ENCODE results near the gene IQCC.

DNA sequence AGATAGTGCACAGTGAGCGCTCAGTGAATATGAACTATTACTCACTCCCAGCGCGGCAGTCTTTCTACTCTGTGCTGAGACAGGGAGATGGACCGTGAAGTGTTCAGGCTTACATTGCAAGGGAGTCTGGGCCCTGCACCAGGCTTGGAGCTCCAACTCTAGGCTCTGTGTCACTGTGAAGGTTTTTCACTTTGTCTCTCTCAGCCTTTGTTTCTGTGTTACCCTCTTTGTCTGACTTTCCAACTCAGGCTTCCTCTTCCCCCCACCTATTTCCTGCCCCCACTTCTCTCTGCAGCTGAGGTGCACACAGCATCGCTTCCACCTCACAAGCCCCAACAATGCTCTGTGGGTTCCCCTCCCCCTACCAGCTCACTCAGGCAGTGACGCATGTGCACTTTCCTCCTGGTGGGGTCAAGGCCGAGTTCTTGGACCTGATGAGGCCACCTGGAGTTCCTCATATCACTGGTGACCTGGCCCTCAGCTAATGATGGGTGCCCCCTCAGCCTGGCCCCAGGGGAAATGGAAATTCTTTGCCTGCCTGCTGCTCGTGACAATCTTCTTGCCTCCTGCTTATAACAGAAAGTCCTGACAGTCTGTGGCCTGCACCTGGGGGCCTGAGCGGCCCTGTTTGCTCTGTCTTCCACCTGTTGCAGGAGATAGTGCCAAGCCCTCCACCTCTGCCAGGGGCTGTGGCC, 44.5 kb downstream of the IQCC start:
- no peak for TF ChIP-seq CTCF (optimal IDR thresholded peaks at IDR 0.05 in 1 of 3, IDR thresholded peaks at IDR 0.05 in 1 of 3, conservative IDR thresholded peaks at IDR 0.05 in 1 of 3; ENCODE audit: extremely low read depth in 1 of 3, insufficient read depth in 2 of 3, low read length in 3 of 3)
- no peak for TF ChIP-seq EZH2 (IDR thresholded peaks at IDR 0.05; ENCODE audit: low read length)

All from keratinocyte (primary cell).